HFF-Myc (cell line): ENCODE results near the gene CDKAL1.
A peak's percentile ranks its signal among the peaks of the same experiment; 100 is the strongest.

Source experiments
- DNase-seq: peaks from one replicate; pipeline ENCODE4 v3.0.0-alpha.2; 2011; ENCODE audit warnings: low read depth; ENCODE audit errors: extremely low read depth
- H3K4me3 ChIP-seq: replicated peaks from 2 replicates; pipeline ENCODE4 v1.5.1; 2011; ENCODE audit warnings: low read depth, mild to moderate bottlenecking, control low read depth, low read length
- TF ChIP-seq, protein P1 (sequence below): IDR thresholded peaks from 2 replicates; pipeline ENCODE4 v1.5.1; 2012; ENCODE audit warnings: mild to moderate bottlenecking, low read depth, low read length, control low read depth; ENCODE audit errors: missing control alignments

Gene CDKAL1

DNA sequence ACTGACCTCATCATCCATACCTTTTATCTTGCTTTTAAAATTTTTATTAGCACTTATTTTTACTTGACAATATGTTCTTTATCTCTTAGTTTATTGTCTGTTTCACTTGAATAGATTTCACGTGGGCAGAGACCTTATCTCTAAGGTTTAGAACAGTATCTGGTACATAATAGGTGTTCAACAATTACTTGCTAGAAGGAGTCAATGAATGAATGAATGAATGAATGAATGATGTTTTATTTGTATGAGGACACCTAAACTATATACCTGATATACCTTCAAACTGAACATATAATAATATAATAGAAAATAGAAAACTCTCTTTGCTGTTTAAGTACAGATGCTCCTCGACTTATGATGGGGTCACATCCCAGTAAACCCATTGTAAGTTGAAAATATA is 412.6 kb downstream of the CDKAL1 start:
- no peak for DNase-seq
- TF ChIP-seq, protein P1, sequence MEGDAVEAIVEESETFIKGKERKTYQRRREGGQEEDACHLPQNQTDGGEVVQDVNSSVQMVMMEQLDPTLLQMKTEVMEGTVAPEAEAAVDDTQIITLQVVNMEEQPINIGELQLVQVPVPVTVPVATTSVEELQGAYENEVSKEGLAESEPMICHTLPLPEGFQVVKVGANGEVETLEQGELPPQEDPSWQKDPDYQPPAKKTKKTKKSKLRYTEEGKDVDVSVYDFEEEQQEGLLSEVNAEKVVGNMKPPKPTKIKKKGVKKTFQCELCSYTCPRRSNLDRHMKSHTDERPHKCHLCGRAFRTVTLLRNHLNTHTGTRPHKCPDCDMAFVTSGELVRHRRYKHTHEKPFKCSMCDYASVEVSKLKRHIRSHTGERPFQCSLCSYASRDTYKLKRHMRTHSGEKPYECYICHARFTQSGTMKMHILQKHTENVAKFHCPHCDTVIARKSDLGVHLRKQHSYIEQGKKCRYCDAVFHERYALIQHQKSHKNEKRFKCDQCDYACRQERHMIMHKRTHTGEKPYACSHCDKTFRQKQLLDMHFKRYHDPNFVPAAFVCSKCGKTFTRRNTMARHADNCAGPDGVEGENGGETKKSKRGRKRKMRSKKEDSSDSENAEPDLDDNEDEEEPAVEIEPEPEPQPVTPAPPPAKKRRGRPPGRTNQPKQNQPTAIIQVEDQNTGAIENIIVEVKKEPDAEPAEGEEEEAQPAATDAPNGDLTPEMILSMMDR = no peak
- H3K4me3 ChIP-seq = no peak overlapping the region

DNA sequence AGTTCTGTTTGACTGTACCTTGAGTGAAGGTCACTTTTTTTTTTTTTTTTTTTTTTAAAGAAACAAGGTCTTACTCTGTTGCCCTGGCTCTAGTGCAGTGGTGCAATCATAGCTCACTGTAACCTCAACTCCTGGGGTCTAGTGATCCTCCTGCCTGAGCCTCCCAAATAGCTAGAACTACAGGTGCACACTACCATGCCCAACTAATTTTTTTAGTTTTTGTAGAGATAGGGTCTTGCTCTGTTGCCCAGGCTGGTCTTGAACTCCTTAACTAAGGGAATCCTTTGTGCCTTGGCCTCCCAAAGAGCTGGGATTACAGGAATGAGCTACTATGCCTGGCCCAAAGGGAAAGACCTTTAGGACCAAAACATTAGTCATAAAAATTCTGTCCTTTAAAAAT is 413.7 kb downstream of the CDKAL1 start:
- H3K4me3 ChIP-seq = no peak overlapping the region
- TF ChIP-seq, protein P1 = no peak

DNA sequence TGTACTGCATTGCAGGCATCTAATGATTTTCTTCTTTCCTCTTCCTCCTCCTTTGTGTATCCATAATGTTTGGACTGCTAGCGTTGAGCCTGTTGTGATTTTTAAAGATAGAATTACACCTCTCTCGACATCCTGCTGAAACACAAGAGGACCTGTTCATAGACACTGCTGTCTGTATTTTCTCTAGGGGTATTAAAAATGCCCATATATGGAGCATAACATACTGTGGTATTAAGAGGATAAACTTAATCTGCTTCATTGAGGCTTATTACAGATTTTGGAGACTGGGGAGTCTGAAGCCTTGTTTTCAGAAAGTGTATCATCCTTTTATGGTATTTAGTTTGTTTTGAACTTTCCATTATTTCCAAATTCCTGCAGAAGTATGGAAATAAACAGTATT is 414.3 kb downstream of the CDKAL1 start:
- H3K4me3 ChIP-seq = no peak overlapping the region
- TF ChIP-seq, protein P1 = no peak
- DNase-seq = no peak

More for the DNA sequence above, 413.7 kb downstream of the CDKAL1 start:
- DNase-seq = no peak

DNA sequence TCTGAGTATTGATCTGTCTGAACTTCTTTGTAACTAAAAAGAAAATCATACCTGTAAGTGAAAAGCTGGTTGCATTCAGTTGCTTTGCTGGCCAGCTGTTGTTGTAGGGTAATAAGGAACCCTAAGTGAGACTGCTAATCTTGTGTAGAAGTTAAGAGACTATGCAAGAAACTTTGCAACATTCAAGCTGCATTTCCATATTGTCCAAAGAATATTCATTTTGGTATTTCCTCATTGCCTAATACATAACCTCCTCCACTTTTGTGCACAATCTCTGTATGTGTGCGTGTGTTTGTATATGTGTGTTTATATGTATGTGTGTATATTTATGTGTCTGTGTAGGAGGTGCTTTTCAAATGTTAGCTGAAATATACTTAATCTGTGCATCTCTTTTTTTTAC is 414.9 kb downstream of the CDKAL1 start:
- TF ChIP-seq, protein P1 = no peak
- no peak for DNase-seq
- no peak overlapping the region for H3K4me3 ChIP-seq

DNA sequence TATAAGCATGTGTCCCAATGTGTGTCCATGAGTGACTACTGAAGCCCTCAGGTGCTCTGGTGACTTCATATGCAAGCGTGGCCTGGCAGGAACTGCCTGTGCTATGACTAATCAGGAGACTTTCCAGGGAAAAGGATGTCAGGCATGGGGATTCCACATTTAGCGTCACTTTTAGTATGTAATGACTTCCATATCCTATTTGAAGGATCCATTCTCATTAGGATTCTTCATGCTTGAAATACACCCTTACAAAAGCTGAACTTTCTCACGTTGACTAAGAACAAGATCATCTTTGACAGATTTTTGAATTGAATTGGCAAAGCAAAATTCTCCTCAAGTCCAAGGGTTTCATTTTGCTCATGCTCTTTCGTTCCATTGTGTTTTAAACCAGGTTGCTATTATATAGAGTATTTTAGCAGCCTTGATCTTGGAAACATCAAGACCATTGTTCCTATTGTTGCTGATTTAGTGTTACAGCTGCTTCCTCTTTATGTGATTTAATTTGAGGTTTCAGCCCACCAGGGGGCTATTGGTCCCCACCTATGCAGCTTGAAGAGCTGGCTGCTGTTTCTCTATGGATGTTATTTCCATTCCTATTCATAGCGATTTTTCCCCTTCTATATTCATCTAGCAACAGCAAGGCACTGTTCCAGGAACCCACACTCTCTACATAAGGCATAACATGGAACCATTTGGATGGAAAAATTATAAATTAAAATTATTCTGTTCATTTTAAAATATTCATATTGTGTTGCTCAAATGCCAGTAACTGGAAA is 418.6 kb downstream of the CDKAL1 start:
- DNase-seq = peak; percentile 80
- no peak overlapping the region for H3K4me3 ChIP-seq
- TF ChIP-seq, protein P1 = no peak

DNA sequence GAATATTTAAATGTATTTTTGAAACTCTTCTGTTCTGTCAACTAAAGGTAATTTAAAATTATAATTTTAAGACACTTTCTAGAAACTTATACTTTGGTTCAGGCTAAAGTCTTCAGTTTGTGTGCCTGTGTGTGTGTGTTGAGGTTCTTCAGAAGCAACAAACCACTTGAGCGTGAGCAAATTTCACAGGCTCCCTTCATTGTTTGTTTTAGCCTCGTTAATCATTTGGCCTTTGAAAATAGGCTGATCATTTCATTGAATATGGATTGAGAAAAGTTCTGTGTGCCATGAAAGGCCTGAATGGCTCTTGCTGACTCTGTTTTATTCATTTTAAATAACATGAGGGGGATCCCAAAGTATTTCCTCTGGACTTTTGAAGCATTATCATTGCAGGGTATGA is 420.1 kb downstream of the CDKAL1 start:
- DNase-seq = no peak
- TF ChIP-seq, protein P1 = no peak
- H3K4me3 ChIP-seq = no peak overlapping the region

DNA sequence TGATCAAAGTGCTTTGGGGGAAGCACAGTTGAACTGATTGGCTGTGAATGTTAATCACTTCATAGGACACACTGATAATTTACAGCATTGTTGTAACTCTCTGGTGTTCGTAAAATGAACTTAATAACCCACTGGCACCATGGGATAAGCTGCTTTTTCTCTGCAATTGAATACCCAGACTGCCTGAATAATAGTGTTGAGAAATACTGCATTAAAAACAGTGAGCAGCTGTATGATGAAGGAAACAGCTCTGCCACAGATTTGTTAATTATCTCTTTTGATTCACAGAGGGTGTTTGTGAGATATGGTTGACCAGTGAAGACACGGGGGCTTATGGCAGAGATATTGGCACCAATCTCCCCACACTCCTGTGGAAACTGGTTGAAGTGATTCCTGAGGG is 420.9 kb downstream of the CDKAL1 start:
- no peak for DNase-seq
- TF ChIP-seq, protein P1 = no peak
- H3K4me3 ChIP-seq = no peak overlapping the region
